ENCODE results near the gene KRT36. TPM values are rescaled to one million over a fixed set of nuclear protein-coding genes. Genes with fewer than 3 reads are reported as not detected.
A peak's percentile ranks its signal among the peaks of the same experiment; 100 is the strongest.

Gene KRT36
- 0.07 TPM in 1 of 2 replicates, not detected in the other for total RNA-seq (2014; rRNA removed; shearing (Covaris generic))

DNA sequence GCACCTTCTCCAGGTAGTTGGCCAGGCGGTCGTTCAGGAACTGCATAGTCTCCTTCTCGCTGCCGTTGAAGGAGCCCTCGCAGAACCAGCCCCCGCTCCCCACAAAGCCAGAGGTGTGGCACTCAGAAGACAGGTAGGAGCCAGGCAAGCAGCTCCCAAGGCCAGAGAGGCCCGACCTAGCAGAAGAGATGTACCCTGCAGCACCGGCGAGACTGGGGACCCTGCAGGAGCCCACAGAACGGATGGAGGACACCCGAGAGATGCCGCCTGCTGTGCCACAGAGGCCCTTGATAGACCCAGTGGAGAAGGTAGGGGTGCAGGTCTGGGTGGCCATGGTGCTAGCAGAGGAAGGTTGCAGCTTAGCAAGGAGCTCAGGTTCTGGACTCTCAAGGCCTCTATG, at the start of gene KRT36:
KRT36 (minus strand) TSS at position 380 of the 400 bp plus-strand sequence; CDS start at position 334, 46 bp downstream.
- DNase-seq (ENCODE audit: low read depth), result no peak

DNA sequence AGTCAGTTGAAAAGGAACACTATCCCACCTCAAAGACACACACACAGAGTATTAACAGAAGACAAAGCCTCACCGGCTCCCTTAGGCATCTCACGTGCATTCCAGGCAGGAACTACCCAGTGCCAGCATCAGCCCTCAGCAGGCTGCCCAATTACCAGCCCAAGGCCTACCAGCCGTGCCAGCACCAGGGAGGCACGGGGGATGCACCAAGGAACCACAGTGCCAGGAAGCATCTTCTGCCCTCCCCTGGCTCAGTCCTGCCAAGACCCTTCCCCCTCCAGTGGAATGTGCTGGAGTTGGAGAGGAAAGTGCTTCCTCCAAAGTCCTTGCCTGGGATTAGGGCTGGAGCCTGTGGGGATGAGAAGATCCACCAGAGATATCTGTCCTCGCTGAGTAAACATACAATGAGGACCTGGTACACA, 49.4 kb upstream of the KRT36 start:
- peak; percentile 63 for DNase-seq (ENCODE audit: low read depth)

DNA sequence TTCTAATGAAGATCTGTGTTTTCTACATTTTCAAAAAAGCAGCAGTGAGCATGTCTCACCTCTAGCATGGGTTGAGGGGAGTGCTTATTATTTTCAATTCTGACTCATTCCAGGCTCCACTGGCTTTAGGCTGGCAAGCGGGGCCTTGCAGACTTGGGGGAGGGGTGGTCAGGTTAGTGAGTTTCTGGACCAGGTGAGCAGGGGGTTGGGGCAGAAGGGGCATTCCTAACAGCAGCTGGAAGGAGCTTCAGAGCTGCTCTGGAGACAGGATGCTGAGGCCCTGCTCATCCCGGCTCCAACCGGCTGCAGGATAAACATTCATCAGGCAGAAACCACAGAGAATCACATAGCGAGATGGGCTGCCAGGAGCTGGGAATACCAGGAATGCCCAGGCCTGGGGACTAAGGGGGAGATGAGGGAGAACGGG, 48.9 kb upstream of the KRT36 start:
- peak; percentile 63 for DNase-seq (ENCODE audit: low read depth)

DNA sequence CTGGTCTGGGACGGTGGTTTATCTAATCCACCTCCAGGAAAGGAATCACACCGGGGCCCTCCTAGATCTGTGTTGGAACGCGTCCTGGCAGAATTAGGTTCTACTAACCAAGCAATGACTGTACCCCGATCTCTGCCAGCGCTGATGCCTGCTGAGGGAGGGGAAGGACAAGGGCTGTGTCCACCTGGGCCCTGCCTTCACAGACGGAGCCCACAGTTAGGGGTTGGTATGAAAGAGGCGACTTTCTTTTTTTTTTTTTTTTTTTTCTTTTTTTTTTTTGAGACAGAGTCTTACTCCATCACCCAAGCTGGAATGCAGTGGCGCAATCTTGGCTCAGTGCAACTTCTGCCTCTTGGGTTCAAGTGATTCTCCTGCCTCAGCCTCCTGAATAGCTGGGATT, 48.3 kb upstream of the KRT36 start:
- no peak for DNase-seq (ENCODE audit: low read depth)

GRCh38 chr17:41537614-41537954, 47.9 kb upstream of the KRT36 start:
- DNase-seq (ENCODE audit: low read depth), result no peak

- DNase-seq (ENCODE audit: low read depth), result peak; percentile 51
Observed at GRCh38 chr17:41536741-41537613, 47.3 kb upstream of the KRT36 start.

DNA sequence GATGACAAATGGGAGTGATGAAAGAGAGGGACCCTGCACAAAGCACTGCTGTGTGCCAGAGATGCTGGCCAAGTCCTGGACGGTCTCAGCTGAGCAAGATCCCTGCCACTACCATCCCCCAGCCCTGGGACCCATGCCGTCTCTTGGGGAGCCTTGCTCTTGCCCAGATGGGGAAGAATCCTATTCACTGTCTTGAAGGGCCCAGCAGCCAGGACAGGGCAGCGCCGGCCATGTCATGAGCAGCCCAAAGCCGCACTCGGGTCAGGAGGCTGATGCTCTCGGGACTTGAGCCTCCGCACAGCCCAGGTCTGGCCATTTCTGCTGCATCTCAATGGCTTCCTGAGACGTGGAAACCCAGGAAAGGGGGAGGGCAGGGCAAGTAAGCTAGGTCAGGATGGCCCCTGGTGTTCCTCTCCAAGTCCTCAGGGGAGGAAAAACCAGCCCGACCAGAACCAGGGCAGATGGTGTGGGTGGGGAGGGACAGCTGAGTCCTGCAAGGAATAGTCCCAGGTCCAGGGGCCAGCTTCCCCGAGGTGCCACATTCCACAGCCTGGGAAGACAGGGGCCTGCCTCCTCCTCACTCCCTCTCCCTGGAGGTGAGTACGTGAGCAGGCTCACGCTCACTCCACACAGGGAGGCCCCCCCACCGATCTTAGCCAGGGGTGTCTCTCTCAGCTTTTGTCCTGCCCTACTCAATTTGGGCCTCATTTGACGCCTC, 46.2 kb upstream of the KRT36 start:
- no peak for DNase-seq (ENCODE audit: low read depth)

DNA sequence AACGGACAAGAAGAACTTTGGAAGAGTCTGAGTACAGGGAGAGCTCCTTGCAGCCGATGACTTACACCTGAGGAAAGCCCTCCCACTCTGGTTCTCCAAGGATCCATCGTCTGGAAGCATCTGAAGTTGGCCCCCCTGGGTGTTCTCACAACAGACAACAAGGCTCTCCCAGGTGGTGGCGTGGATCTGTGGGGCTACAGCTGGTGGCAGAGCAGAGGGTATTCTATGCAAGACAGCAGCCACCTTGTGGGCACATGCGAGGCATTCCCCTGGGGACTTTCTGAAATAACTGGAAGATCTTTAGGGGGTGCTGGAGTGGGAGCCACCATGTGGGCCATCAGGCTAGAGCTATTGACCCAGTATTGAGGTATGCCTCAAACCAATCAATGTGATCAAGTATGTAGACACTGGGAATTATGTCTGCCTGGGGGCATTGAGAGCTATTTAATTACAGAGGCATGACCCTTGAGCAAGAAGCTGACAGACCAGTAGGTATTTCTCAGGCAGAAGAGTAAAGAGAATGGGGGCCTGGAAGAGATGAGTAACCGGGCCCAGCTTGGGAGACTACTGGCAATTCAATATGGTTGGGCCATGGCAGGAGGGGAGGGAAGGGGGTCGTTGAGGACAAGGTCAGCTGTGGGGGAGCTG, 45.3 kb upstream of the KRT36 start:
- DNase-seq (ENCODE audit: low read depth), result no peak

DNA sequence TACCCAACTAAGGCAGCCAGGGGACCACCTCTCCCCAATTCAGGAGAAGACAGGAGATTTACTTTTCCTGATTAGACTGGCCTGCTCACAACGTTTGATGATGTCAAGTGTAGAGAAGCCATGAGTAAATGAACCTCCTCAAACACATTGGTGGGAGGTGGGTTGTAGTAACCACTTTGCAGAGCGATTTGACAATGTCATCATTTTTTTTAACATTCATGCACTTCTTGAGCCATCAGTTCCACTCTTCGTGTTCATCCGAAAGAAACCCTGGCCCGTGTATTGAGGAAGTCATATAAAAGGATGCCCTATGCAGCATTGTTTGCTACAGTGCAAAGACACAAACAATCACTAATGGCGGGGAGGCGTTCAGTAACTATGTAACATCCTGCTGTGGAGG, 43.9 kb upstream of the KRT36 start:
- no peak for DNase-seq (ENCODE audit: low read depth)

DNA sequence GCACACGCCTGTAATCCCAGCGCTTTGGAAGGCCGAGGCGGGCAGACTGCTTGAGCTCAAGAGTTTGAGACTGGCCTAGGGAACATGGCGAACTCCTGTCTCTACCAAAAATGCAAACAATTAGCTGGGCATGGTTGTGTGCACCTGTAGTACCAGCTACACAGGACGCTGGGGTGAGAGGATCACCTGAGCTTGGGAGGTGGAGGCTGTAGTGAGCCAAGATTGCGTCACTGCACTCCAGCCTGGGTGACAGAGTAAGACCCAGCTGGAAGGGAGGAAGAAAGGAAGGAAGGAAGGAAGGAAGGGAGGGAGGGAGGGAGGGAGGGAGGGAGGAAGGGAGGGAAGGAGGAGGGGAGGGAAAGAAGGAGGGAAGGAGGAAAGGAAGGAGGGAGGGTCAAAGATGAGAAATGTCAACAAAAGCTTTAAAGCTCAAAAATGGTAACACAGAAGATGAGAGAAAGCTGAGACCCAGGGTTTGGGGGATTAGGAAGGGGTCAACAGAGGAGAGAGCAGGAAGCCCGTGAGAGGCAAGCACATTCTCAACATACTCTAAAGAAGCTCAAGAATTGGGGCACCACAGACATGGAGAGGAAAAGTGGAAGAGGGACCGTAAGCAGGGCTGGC, 43.3 kb upstream of the KRT36 start:
- no peak for DNase-seq (ENCODE audit: low read depth)

DNA sequence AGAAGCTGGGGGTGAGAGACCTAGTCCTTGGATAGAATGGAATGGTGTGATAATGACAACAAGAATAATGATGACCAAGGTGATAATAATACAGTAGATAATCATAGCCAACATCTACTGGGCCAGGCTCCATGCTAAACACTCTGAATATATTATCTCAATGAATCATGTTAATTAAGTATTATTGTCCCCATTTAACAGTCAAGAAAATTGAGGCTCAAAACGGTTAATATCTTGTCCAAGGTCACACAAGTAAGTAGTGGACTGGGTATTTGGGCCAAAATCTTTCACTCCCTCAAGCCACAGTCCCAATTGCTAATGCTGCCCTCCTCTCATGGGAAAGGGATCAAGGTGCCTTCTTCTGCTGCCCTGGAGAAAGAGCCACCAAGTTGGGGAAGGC, 42.3 kb upstream of the KRT36 start:
- DNase-seq (ENCODE audit: low read depth), result no peak

DNA sequence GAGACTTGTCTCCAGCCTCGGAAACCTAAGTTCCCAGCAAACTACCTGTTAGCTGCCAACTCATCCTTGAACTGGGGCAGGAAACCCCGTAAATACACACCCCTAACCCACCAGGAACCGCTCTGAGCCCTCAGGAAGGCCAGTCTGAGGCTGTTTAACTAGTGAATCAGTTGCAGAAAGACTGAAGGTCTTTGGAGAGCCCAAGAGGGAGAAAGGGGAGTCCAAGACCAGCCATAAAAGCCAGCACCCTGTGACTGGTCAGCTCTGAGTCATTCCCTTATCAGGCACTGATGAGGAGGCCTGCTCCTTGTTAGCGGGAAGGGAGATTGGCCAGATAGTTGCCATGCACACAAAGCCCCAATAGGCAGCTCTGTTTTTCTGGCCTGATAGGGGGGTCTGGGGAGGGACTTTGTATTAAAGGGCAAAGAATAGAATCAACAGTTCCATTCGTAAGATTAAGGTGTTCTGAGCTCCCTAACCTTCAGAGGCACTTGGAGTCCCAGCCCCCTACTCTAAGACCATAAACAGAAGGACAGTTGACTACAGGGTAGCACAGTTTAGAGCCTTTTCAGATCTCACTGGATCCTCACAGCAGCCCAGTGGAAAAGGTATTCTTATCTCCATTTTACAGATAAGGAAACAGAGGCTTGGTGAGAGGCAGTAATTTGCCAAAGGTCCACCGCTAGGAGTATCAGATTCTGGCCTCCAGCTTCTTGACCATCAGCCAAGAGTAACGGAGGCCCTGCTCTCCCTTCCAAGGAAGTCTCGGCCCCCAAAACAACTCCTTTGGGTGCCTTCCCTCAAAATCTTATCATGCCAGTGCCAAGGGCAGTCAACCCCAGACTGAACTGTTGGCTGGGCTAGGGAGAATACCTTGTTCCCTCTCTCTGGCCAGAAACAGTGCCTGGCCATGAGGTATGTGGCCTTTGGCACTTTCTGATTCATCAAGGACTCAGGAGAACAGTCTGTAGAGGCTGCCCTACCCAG, 40.6 kb upstream of the KRT36 start:
- peak; percentile 99 for DNase-seq (ENCODE audit: low read depth)

DNA sequence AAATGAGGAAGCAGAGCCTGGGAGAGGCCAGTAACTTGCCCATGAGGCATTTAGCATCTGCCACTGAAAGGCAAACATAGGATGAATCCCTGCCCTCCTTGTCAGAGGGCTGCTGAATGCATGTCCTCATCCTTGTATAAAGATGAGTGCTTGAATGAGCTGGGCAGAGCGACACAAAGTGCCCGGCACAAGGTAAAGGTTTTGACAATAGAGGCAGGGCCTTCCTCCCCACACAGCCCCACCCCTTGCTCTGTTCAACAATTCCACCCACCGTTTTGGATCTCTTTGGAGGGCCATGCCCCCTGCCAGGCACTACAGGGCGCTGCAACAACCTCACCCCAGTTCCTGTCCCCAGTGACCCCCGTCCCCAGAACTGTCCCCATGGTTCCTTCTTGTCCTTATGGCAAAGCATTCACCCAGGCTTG, 39.8 kb upstream of the KRT36 start:
- no peak for DNase-seq (ENCODE audit: low read depth)

DNA sequence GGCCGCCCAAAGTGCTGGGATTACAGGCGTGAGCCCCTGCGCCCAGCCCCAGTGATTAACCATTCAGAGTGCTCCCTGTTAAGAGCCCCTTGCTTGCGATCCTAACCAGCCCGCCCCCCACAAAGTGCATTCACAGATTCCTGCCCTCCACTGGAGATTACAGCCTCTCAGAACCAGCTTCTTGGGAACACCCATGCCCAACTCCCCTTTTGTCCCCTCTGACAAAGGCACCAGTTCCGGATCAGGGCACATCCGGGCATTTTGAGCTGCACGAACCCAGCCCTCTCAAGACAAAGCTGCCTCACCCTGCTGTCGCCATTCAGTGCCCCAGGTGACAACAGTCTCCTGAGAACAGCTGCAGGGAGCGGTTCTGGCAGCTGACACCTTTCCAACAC, 39.2 kb upstream of the KRT36 start:
- DNase-seq (ENCODE audit: low read depth), result no peak

DNA sequence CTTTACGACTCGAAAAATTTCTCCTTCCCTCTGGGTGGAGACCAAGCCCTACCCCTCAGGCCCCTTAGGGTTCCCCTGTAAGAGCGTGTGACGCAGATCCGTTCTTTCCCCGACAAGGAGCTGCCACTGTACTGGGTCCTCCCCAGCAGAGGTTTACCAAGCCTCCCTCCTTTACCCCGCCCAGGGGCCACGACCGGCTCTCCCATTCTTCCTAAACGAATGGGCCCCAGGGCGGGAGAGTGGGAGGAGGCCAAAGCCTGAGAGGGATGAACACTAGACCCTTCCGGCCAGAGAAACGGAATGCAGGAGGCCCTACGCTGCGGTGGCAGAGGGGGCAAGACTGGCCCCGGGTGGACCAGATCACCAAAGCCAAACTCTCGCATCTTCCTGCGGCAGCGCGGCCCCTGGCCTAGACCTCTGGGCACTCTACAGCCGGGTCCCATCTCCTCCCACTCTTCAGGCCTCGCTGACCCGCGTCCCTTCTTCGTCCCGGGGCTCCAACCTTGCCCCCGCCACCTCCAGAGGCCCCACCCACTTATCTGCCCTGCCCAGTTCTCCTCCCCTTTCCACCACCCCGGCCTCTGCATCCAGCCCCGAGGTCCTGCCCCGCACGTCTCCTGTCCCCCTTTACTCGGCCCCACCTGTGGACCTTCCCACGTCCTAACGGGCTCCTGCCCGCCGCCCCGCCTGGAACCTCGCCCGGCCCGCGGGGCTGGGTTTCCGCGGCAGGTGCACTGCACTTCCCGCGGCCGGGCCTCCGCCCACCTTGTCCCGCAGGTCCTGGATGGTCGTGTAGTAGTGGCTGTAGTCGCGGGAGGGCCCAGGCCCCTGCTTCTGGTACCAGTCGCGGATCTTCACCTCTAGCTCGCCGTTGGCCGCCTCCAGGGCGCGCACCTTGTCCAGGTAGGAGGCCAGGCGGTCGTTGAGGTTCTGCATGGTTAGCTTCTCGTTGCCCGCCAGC, 37.6 kb upstream of the KRT36 start:
- DNase-seq (ENCODE audit: low read depth), result no peak

DNA sequence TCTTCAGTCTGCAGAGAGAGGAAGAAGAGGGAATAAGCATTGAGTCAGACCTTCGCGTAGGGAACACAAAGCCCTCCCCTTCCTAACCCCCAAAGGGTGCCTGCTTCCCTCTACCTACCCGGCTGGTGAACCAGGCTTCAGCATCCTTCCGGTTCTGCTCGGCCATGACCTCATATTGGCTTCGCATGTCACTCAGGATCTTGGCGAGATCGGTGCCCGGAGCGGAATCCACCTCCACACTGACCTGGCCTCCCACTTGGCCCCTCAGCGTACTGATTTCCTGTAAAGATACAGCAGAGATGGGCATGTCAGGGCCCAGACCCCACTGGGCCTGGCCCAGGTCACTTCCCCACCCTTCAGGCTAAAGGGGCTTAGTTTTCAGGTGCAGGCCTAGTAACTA, 34.6 kb upstream of the KRT36 start:
- no peak for DNase-seq (ENCODE audit: low read depth)

DNA sequence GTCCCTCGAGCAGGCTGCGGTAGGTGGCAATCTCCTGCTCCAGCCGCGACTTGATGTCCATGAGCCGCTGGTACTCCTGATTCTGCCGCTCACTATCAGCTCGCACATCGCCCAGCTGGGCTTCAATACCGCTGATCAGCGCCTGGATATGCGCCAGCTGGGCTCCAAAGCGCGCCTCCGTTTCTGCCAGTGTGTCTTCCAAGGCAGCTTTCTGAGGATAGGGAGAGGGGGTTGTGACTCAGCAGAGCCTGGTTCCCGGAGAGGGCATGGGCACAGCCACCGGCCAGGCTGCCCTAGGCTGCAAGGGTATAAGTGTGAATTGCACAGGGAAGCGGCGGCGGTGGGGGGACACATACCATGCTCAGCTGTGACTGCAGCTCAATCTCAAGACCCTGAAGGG, 34.1 kb upstream of the KRT36 start:
- peak; percentile 90 for DNase-seq (ENCODE audit: low read depth)

DNA sequence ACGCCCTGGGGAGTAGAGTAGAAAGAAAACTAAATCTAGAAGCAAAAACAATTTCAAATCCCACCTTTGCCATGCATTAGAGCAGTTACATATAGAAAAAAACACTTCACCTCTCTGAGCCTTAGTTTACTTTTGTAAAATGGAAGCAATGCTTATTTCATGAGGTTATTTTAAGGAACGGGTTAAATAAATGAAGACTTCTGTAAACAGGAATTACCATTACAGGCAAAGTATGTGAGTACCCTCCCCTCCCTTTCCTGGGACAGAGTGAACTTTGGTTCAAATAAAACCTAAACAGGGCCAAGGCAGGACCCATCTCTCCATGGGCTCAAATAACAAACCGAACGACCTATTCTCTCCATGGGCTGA, 33.5 kb upstream of the KRT36 start:
- no peak for DNase-seq (ENCODE audit: low read depth)

DNA sequence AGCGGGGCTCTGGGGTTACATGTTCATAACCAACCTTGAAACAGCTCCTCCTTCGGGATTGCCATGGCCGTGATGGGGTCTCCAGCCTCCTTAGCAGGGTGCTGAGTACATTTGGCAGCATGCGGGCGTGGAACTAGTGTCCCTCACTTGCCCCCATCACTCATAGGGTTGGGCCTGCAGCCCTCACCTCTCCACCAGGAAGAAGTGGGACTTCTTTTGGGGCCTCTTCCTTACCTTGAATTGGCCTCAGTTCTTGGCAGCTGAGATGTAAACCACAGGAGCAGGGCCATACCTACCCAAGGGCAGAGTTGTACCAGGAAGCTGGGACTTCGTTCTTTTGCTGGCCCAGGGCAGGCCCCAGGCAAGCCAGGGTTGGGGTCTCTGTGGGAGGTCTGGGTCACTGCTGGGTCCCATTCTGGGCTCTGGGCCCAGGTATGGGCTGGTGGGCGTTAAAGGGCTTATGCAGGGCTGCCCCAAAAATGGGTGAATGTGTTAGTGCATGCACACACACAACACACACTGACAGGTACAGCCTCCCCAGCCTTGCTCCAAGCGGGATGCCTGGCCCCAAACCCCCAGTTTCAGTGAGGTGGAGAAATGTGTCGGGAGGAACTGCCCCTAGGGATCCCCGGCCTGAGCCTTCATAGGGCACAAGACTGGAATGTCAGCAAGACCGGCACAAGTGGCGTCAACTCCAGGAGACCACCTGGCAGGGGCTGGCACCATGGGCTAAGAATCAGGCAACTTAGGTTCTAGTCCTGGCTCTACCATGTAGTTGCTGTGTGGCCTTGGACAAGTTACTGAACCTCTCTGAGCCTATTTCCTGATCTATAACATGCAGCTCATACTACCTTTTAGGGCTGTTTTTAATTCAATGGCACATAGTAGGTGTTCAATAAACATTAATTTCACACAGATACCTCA, 32.9 kb upstream of the KRT36 start:
- DNase-seq (ENCODE audit: low read depth), result peak; percentile 67

Measured in M059J (cell line).